ENCODE results near the gene ARHGAP26.

DNA sequence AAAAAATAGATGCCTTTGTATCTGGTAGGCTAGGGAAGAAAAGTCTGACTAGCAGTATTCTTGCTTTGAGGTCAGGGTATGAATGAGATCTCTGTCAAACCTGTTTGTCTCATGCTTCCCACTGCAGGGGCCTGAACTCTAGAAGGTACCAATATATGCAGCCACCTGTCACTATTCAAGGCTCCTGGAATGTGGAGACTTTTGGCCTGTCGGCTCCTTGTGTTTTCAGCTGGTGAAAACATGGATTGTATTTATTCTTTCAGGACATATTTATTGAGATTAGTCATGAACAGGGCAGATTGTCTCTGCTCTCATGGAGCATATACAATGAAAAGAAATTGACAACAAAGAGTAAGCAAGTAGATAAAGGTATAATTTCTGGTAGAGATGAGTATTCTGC, 255.8 kb downstream of the ARHGAP26 start:
- no peak for TF ChIP-seq EP300 (conservative IDR thresholded peaks at IDR 0.05; ENCODE audit: poor library complexity, severe bottlenecking)
- TF ChIP-seq, protein P1, sequence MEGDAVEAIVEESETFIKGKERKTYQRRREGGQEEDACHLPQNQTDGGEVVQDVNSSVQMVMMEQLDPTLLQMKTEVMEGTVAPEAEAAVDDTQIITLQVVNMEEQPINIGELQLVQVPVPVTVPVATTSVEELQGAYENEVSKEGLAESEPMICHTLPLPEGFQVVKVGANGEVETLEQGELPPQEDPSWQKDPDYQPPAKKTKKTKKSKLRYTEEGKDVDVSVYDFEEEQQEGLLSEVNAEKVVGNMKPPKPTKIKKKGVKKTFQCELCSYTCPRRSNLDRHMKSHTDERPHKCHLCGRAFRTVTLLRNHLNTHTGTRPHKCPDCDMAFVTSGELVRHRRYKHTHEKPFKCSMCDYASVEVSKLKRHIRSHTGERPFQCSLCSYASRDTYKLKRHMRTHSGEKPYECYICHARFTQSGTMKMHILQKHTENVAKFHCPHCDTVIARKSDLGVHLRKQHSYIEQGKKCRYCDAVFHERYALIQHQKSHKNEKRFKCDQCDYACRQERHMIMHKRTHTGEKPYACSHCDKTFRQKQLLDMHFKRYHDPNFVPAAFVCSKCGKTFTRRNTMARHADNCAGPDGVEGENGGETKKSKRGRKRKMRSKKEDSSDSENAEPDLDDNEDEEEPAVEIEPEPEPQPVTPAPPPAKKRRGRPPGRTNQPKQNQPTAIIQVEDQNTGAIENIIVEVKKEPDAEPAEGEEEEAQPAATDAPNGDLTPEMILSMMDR (IDR thresholded peaks at IDR 0.05; ENCODE audit: poor library complexity, severe bottlenecking): no peak
- TF ChIP-seq POLR2AphosphoS5 (IDR thresholded peaks at IDR 0.05): no peak
- TF ChIP-seq TAF1 (IDR thresholded peaks at IDR 0.05; ENCODE audit: low read depth): no peak
- TF ChIP-seq, protein P2, sequence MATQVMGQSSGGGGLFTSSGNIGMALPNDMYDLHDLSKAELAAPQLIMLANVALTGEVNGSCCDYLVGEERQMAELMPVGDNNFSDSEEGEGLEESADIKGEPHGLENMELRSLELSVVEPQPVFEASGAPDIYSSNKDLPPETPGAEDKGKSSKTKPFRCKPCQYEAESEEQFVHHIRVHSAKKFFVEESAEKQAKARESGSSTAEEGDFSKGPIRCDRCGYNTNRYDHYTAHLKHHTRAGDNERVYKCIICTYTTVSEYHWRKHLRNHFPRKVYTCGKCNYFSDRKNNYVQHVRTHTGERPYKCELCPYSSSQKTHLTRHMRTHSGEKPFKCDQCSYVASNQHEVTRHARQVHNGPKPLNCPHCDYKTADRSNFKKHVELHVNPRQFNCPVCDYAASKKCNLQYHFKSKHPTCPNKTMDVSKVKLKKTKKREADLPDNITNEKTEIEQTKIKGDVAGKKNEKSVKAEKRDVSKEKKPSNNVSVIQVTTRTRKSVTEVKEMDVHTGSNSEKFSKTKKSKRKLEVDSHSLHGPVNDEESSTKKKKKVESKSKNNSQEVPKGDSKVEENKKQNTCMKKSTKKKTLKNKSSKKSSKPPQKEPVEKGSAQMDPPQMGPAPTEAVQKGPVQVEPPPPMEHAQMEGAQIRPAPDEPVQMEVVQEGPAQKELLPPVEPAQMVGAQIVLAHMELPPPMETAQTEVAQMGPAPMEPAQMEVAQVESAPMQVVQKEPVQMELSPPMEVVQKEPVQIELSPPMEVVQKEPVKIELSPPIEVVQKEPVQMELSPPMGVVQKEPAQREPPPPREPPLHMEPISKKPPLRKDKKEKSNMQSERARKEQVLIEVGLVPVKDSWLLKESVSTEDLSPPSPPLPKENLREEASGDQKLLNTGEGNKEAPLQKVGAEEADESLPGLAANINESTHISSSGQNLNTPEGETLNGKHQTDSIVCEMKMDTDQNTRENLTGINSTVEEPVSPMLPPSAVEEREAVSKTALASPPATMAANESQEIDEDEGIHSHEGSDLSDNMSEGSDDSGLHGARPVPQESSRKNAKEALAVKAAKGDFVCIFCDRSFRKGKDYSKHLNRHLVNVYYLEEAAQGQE (IDR thresholded peaks at IDR 0.05; ENCODE audit: borderline replicate concordance): no peak
